ENCODE data around the gene NDUFA6. TPM values are rescaled to one million over a fixed set of nuclear protein-coding genes. Genes with fewer than 3 reads are reported as not detected.

The NDUFA6 gene
- total RNA-seq, 1 donor from 2014 or later: 90.1 TPM

DNA sequence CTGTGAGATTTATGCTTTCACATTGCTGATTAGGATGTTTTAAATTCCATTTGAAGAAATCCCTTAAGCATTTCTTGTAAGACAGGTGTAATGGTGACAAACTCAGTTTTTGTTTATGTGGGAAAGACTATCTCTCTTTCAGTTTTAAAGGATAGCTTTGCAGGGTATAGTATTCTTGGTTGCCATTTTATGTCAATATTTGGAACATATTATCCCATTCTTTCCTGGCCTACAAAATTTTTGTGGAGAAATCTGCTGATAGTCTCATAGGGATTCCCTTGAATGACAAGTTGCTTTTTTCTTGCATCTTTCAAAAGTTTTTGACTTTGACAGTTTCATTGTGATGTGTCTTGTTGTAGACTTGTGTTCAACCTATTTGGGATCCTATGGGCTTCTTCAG, 48.8 kb downstream of the NDUFA6 start:
- Mint-ChIP-seq H3K4me3 (ENCODE audit: unreplicated experiment) (no peak overlapping the region), H3K27ac (ENCODE audit: unreplicated experiment) (no peak overlapping the region), H3K36me3 (ENCODE audit: unreplicated experiment) (peaks cover 10% of the 10 kb centered on the region), H3K9me3 (ENCODE audit: unreplicated experiment) (peaks cover 2% of the 10 kb centered on the region), H3K27me3 (ENCODE audit: unreplicated experiment) (no peaks in the 10 kb centered on the region), H3K4me1 (ENCODE audit: low read depth, unreplicated experiment) (no peaks in the 10 kb centered on the region)
- no peak for TF ChIP-seq CTCF (IDR thresholded peaks at IDR 0.05; ENCODE audit: partially characterized antibody, unreplicated experiment)
- DNase-seq: no peak

DNA sequence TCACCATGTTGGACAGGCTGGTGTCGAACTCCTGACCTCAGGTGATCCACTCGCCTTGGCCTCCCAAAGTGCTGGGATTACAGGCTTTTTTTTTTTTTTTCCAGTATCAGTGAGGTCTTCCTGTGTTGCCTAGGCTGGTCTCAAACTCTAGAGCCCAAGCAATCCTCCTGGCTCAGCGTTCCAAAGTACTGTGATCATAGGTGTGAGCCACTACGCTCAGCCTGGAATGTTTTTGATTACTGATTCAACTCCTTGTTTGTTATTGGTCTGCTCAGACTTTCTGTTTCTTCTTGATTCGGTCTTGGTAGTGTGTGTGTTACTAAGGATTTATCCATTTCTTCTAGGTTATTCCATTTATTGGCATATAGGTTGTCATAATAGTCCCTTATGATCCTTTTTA, 51.3 kb downstream of the NDUFA6 start:
- Mint-ChIP-seq H3K36me3 (ENCODE audit: unreplicated experiment) (peaks cover 10% of the 10 kb centered on the region), H3K9me3 (ENCODE audit: unreplicated experiment) (peaks cover 2% of the 10 kb centered on the region), H3K27me3 (ENCODE audit: unreplicated experiment) (no peaks in the 10 kb centered on the region), H3K4me3 (ENCODE audit: unreplicated experiment) (no peak overlapping the region), H3K4me1 (ENCODE audit: low read depth, unreplicated experiment) (no peaks in the 10 kb centered on the region), H3K27ac (ENCODE audit: unreplicated experiment) (no peak overlapping the region)
- no peak for TF ChIP-seq CTCF (IDR thresholded peaks at IDR 0.05; ENCODE audit: partially characterized antibody, unreplicated experiment)
- DNase-seq: no peak

Other genes starting within 250 kb of the NDUFA6 start
- gene SHISA8, start 175.7 kb downstream of the NDUFA6 start, total RNA-seq (ENCODE audit: unreplicated experiment): not detected
- 0.37 TPM for gene TNFRSF13C, start 164.0 kb downstream of the NDUFA6 start, total RNA-seq (ENCODE audit: unreplicated experiment)
- 3.4 TPM for gene CENPM, start 143.6 kb downstream of the NDUFA6 start, total RNA-seq (ENCODE audit: unreplicated experiment)
- 216 TPM for gene SEPTIN3, start 121.3 kb downstream of the NDUFA6 start, total RNA-seq (ENCODE audit: unreplicated experiment)
- not detected for gene WBP2NL, start 92.0 kb downstream of the NDUFA6 start, total RNA-seq (ENCODE audit: unreplicated experiment)
- gene NAGA, start 20.0 kb downstream of the NDUFA6 start, total RNA-seq (ENCODE audit: unreplicated experiment): 13.0 TPM
- 0.88 TPM for gene PHETA2, start 16.5 kb downstream of the NDUFA6 start, total RNA-seq (ENCODE audit: unreplicated experiment)
- gene SMDT1, start 11.1 kb downstream of the NDUFA6 start, total RNA-seq (ENCODE audit: unreplicated experiment): 62.0 TPM
- gene CYP2D6, start 40.0 kb upstream of the NDUFA6 start, total RNA-seq (ENCODE audit: unreplicated experiment): 15.9 TPM
- 112 TPM for gene TCF20, start 179.9 kb upstream of the NDUFA6 start, total RNA-seq (ENCODE audit: unreplicated experiment)

Measured in glutamatergic neuron (in vitro differentiated cells).